DOHH2 (cell line): ENCODE results near the gene AP3S2.

Experiments used
- H3F3A ChIP-seq: fragments of 200-600 bp; sonication (generic), shearing (Covaris generic); 2 replicates; pipeline ENCODE4 v1.6.0; 2016; ENCODE audit warnings: antibody characterized with exemption, mild to moderate bottlenecking; ENCODE audit not compliant: control insufficient read depth, insufficient read depth
- H3K27ac ChIP-seq: fragments of 200-600 bp; sonication (generic); 2 replicates; pipeline ENCODE4 v1.5.1; 2014; ENCODE audit warnings: low read depth, mild to moderate bottlenecking, low read length, moderate library complexity
- H3K27me3 ChIP-seq: fragments of 200-600 bp; sonication (generic); 2 replicates; pipeline ENCODE4 v1.6.1; 2014; ENCODE audit warnings: mild to moderate bottlenecking, low read length, mixed read lengths; ENCODE audit not compliant: control insufficient read depth
- H3K36me3 ChIP-seq: fragments of 200-600 bp; sonication (generic); 2 replicates; pipeline ENCODE4 v1.6.1; 2014; ENCODE audit warnings: mild to moderate bottlenecking, low read length, moderate library complexity, mixed read lengths; ENCODE audit not compliant: control insufficient read depth
- H3K4me1 ChIP-seq: fragments of 200-600 bp; sonication (generic); 2 replicates; pipeline ENCODE4 v1.6.1; 2014; ENCODE audit warnings: mild to moderate bottlenecking, low read length, mixed read lengths; ENCODE audit not compliant: control insufficient read depth
- H3K4me2 ChIP-seq: fragments of 200-600 bp; sonication (generic); 2 replicates; pipeline ENCODE4 v1.6.0; 2014; ENCODE audit warnings: mild to moderate bottlenecking, low read length, moderate library complexity
- H3K4me3 ChIP-seq: fragments of 200-600 bp; sonication (generic); 2 replicates; pipeline ENCODE4 v1.5.1; 2014; ENCODE audit warnings: mild to moderate bottlenecking, low read length, mixed read lengths
- H3K79me2 ChIP-seq: fragments of 200-600 bp; sonication (generic); 2 replicates; pipeline ENCODE4 v1.6.1; 2014; ENCODE audit warnings: mild to moderate bottlenecking, low read length, mixed read lengths; ENCODE audit not compliant: control insufficient read depth
- H3K9me2 ChIP-seq: fragments of 200-600 bp; sonication (generic); replicated peaks from 2 replicates; pipeline ENCODE4 v1.6.1; 2014; ENCODE audit warnings: mild to moderate bottlenecking, low read length, mixed read lengths; ENCODE audit not compliant: control insufficient read depth
- H3K9me3 ChIP-seq: fragments of 200-600 bp; sonication (generic); 2 replicates; pipeline ENCODE4 v1.6.1; 2014; ENCODE audit warnings: antibody characterized with exemption, low read length, mixed read lengths; ENCODE audit not compliant: control insufficient read depth, insufficient read depth
- H4K20me1 ChIP-seq: fragments of 200-600 bp; sonication (generic); 2 replicates; pipeline ENCODE4 v1.6.0; 2014; ENCODE audit warnings: low read depth, mild to moderate bottlenecking, antibody characterized with exemption, low read length, moderate library complexity; ENCODE audit not compliant: control insufficient read depth, insufficient read depth
- EZH2phosphoT487 ChIP-seq: fragments of 200-600 bp; sonication (generic); IDR thresholded peaks from 2 replicates; pipeline ENCODE4 v1.6.1; 2017; ENCODE audit warnings: borderline replicate concordance, mild to moderate bottlenecking, antibody characterized with exemption, low read length, moderate library complexity, mixed read lengths
- TF ChIP-seq, protein P1 (sequence below): fragments of 200-600 bp; sonication (generic); IDR thresholded peaks from one replicate; pipeline ENCODE4 v1.5.1; 2014; ENCODE audit warnings: antibody characterized with exemption, mild to moderate bottlenecking, low read depth, low read length; ENCODE audit not compliant: poor library complexity, severe bottlenecking

Gene AP3S2

GRCh38 chr15:89802231-89802928 lies 91.4 kb downstream of the AP3S2 start:
- Histone ChIP-seq H4K20me1 (no peaks in the 10 kb centered on the region), H3K9me2 (no peaks in the 10 kb centered on the region), H3K27ac (no peak overlapping the region), H3F3A (no peaks in the 10 kb centered on the region), H3K4me1 (no peaks in the 10 kb centered on the region), H3K79me2 (no peaks in the 10 kb centered on the region), H3K27me3 (no peaks in the 10 kb centered on the region), H3K9me3 (no peaks in the 10 kb centered on the region), H3K4me3 (no peak overlapping the region), H3K36me3 (no peaks in the 10 kb centered on the region), H3K4me2 (no peak overlapping the region)
- TF ChIP-seq, protein P1, sequence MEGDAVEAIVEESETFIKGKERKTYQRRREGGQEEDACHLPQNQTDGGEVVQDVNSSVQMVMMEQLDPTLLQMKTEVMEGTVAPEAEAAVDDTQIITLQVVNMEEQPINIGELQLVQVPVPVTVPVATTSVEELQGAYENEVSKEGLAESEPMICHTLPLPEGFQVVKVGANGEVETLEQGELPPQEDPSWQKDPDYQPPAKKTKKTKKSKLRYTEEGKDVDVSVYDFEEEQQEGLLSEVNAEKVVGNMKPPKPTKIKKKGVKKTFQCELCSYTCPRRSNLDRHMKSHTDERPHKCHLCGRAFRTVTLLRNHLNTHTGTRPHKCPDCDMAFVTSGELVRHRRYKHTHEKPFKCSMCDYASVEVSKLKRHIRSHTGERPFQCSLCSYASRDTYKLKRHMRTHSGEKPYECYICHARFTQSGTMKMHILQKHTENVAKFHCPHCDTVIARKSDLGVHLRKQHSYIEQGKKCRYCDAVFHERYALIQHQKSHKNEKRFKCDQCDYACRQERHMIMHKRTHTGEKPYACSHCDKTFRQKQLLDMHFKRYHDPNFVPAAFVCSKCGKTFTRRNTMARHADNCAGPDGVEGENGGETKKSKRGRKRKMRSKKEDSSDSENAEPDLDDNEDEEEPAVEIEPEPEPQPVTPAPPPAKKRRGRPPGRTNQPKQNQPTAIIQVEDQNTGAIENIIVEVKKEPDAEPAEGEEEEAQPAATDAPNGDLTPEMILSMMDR, result no peak
- no peak for TF ChIP-seq EZH2phosphoT487

DNA sequence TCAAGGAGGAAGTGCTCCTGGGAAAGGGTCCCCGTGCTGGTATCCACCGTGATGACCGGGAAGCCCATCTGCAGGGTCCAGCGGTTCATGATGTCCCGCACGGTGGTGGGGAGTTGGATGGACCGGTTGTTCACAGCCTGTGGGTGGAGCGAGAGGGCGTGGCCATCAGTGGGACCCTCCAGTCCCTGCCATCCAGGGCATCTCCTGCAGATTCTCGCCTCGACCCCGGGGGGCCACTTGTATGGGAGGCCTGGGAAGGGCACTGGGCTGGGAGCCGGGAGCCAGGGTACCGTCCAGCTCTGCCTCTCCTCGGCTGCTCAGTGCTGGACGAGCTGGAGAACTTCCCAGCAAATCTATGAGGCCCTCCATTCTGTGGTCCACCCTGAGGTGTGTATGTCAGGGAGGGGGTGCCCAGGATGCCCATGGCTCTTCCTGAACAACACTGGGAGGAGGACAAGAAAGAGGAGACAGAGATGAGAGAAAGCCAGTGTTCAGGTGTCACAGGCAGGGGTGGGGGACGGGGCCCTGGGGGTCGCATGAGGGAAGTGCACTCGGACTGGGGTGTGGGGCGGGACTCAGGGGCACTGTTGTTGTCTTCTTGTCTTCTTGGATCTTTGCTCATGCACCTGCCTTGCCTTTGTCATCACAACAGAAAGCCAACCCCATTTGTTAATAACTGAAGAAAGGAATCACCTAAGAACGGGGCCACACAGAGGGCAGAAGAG lies 92.2 kb downstream of the AP3S2 start:
- no peak overlapping the region for H3K27ac ChIP-seq
- H3K9me2 ChIP-seq, result no peaks in the 10 kb centered on the region
- no peak overlapping the region for H3K4me3 ChIP-seq
- no peaks in the 10 kb centered on the region for H3K9me3 ChIP-seq
- no peaks in the 10 kb centered on the region for H3K36me3 ChIP-seq
- no peaks in the 10 kb centered on the region for H3F3A ChIP-seq
- no peak overlapping the region for H3K4me2 ChIP-seq
- no peaks in the 10 kb centered on the region for H3K79me2 ChIP-seq
- TF ChIP-seq, protein P1, result no peak
- no peak for TF ChIP-seq EZH2phosphoT487
- H3K4me1 ChIP-seq, result no peaks in the 10 kb centered on the region
- H4K20me1 ChIP-seq, result no peaks in the 10 kb centered on the region
- H3K27me3 ChIP-seq, result no peaks in the 10 kb centered on the region

DNA sequence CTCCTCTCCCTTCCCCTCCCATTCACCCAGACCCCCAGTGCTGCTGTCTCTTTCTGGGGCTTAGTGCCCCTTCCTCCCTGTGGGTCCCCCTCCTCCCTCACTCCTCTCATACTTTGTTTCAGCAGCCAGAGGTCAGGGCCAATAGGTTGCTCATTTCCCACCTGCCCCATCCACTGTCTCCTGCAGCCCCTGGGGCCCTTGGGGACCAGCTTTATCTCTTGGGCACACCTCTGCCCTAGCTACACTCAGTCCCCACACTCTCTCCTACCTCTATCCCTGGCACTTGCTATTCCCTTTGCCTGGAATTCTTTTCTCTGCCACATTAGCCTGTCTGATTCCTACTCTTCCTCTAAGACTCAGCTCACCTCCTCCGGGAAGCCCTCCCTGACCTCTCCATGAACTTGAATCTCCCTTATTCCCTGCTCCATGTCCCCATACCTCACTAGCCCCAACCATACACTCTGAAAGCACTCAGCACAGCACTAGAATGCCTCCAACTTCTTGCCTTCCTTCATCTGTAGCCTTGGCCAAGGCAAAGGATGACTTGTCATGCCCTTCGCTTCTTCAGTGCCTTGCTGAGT lies 93.8 kb downstream of the AP3S2 start:
- Histone ChIP-seq H3K4me3 (no peak overlapping the region), H3K27ac (no peak overlapping the region), H3K9me2 (no peaks in the 10 kb centered on the region), H3K4me2 (no peak overlapping the region), H4K20me1 (no peaks in the 10 kb centered on the region), H3K36me3 (no peaks in the 10 kb centered on the region), H3K4me1 (no peaks in the 10 kb centered on the region), H3F3A (no peaks in the 10 kb centered on the region), H3K9me3 (no peaks in the 10 kb centered on the region), H3K27me3 (peaks cover 3% of the 10 kb centered on the region; the same call in 1 of the 2 replicates), H3K79me2 (no peaks in the 10 kb centered on the region)
- TF ChIP-seq EZH2phosphoT487, result no peak
- TF ChIP-seq, protein P1, result no peak
